WERI-Rb-1 (cell line): Measurements from ENCODE around the gene TACC3.

Experiments
- DNase-seq: peaks from one replicate; pipeline ENCODE4 v3.0.0-alpha.2; 2020
- H3K27ac ChIP-seq: fragments of 250-450 bp; sonication (Bioruptor Pico); 2 replicates; pipeline ENCODE4 v1.5.1; 2020; ENCODE audit warnings: mild to moderate bottlenecking, moderate library complexity
- H3K27me3 ChIP-seq: fragments of 250-450 bp; sonication (Bioruptor Pico); 2 replicates; pipeline ENCODE4 v1.5.1; 2021; ENCODE audit warnings: mild to moderate bottlenecking, low read depth, moderate library complexity; ENCODE audit not compliant: insufficient read depth, severe bottlenecking
- H3K36me3 ChIP-seq: fragments of 250-450 bp; sonication (Bioruptor Pico); 2 replicates; pipeline ENCODE4 v1.5.1; 2020; ENCODE audit warnings: mild to moderate bottlenecking, moderate library complexity
- H3K4me3 ChIP-seq: 2 replicates; pipeline ENCODE4 v1.5.1; 2011; ENCODE audit warnings: low read depth, mild to moderate bottlenecking, control low read depth, low read length
- H3K9me3 ChIP-seq: fragments of 250-450 bp; sonication (Bioruptor Pico); 2 replicates; pipeline ENCODE4 v1.5.1; 2021; ENCODE audit warnings: mild to moderate bottlenecking, moderate library complexity; ENCODE audit not compliant: severe bottlenecking
- TF ChIP-seq, protein P1 (sequence below): IDR thresholded peaks from 2 replicates; pipeline ENCODE4 v1.5.1; 2011; ENCODE audit warnings: low read depth, mild to moderate bottlenecking, control low read depth, inconsistent platforms, low read length

TACC3 gene

DNA sequence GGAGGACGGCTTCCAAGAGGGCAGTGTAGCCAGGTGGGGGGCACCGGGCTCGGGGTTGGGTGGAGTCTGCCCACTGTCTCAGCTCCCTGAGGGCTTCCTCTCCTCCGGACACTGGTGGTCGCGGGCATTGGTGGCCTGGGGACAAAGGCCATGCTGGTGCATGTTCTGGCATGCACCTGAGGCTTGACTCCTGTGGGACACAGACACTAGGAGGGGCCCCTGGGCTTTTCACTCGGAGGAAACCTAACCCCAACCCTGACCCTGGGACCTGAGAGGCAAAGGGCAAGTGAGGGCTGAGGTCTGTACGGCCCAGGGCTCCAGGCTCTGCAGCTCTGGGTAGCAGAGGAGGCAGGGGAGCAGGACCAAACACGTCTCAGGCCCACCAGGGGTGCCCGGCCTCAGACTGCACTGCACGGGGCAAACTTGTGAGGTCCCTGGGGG, 49.5 kb downstream of the TACC3 start:
- no peak for DNase-seq
- H3K36me3 ChIP-seq, result no peaks in the 10 kb centered on the region
- H3K9me3 ChIP-seq, result no peaks in the 10 kb centered on the region
- TF ChIP-seq, protein P1, sequence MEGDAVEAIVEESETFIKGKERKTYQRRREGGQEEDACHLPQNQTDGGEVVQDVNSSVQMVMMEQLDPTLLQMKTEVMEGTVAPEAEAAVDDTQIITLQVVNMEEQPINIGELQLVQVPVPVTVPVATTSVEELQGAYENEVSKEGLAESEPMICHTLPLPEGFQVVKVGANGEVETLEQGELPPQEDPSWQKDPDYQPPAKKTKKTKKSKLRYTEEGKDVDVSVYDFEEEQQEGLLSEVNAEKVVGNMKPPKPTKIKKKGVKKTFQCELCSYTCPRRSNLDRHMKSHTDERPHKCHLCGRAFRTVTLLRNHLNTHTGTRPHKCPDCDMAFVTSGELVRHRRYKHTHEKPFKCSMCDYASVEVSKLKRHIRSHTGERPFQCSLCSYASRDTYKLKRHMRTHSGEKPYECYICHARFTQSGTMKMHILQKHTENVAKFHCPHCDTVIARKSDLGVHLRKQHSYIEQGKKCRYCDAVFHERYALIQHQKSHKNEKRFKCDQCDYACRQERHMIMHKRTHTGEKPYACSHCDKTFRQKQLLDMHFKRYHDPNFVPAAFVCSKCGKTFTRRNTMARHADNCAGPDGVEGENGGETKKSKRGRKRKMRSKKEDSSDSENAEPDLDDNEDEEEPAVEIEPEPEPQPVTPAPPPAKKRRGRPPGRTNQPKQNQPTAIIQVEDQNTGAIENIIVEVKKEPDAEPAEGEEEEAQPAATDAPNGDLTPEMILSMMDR, result no peak
- H3K4me3 ChIP-seq, result no peak overlapping the region
- H3K27me3 ChIP-seq, result no peaks in the 10 kb centered on the region
- H3K27ac ChIP-seq, result no peak overlapping the region

DNA sequence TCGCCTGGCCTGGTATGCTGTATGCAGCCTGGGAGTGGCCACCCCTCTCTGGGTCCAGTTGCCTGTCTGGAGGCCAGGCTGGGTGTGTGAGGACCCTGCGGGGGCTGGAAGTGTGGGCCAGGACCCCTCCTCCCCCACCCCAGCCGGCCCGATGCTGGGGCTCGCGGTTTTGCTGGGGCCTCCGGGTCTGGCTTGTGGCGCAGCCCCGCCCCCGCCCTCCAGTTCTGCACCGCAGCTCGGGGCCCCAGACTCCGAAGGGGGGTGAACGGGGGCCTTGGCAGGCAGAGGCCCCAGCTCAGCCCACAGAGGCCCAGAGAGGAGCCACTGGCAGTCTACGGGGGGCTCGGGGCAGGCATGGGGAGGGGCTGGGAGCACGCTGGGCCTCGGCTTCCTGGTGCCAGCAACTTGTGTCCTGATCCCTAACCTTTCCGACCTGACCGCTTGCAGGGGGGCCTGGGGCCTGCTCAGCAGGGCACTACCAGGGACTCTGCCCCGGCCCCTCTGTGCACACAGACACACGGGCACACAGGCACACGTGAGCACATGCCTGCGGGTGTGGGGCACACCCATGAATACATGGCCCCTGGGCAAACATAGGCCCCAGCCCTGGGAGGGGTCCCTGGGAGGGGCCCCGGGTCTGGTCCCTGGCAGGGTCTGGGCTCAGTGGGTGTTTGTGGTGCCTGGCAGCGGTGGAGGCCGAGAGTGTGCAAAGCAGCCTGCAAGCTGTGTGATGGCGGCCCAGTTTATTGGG, 50.4 kb downstream of the TACC3 start:
- no peaks in the 10 kb centered on the region for H3K9me3 ChIP-seq
- no peaks in the 10 kb centered on the region for H3K27me3 ChIP-seq
- H3K4me3 ChIP-seq, result no peak overlapping the region
- H3K36me3 ChIP-seq, result no peaks in the 10 kb centered on the region
- no peak for DNase-seq
- TF ChIP-seq, protein P1, result no peak
- H3K27ac ChIP-seq, result no peak overlapping the region; the same call in 1 of the 2 replicates

DNA sequence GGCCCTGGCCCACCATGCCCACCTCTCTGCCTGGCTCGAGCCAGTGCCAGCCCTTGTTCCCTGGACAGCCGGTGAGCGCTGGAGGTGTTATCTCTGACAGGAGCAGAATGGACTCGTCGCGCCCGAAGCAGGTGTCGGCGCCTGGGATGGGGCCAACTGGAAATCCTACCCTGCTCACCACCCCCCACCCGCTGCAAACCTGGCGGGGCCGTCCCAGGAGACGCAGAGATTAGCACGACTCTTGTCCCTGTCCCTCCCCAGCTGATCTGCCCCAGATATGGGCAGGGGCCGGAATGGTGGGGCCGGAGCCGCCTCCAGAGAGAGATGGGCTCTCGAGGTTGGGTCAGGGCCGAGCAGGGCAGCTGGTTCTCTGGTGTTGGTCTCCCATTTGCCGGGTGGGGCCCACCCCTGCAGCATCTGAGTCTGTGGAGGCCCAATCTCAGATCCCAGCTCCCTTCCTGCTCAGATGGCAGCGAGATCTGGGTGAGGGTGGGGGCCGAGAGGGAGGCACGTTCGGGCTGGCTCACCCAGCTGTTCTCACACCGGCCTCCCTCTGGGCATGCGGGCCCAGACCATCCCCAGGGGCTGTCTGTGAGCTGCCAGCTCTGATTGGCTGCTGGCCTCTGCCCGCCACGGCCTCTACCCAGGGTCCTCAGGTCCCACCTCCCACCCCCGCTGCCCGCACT, 51.7 kb downstream of the TACC3 start:
- Histone ChIP-seq H3K27me3 (no peaks in the 10 kb centered on the region), H3K27ac (peak overlapping the region; percentile 38), H3K36me3 (no peaks in the 10 kb centered on the region), H3K4me3 (peak overlapping the region; percentile 31), H3K9me3 (no peaks in the 10 kb centered on the region)
- TF ChIP-seq, protein P1, result no peak
- peak; percentile 79 for DNase-seq

DNA sequence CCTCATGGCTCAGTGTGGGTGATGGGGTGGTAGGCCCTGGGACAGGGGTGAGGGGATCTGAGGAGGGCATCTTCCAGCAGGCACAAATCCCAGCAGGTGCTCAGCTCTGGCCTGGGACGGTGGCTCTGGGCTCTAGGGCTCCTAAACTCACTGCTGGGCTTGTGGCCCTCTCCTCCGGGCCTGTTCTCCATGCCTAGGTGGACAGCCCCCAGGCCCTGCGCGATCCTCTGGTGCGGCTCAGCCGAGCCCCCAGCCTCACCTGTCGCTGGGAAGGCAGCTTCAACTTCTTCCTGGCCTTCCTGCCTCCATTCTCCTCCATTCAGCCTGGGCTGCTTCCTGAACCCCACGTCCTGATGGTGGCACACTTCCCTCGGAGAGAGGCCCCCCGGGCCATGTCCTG, 52.4 kb downstream of the TACC3 start:
- TF ChIP-seq, protein P1, result no peak
- H3K27me3 ChIP-seq, result no peaks in the 10 kb centered on the region

DNA sequence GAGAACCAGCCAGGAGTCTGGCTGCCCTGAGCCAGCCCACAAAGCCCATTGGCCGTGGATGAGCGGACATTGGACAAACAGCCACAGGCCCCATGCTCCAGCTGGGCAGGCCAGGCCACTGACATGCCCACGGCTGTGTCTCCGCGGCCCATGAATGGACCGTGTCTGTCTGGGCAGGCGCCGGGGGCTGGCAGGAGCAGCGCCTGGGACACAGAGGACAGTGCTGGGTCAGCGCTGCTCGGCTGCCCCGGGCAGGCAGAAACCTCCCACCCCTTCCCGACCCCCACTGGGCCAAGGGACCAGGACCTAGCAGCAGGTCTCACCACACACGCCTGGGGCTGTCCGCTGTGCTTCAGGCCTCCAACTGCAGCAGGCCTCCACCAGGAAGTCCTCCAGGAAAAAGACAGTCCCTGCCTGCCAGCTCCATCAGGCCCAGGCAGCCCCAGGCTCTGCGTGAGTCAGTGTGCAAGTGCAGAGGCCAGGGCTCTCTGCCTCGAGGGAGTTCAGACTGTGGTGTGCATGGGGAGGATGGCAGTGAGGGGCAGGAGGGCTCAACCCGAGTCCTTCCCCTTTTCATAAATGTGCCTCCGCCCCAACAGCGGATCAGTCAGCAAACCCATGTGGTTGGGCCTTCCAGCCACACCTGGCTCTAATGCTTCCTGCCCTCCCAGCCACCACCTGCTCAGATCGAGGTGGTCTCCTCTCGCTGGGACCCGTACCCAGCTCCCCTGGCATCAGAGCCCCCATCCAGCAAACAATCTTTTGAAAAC, 54.6 kb downstream of the TACC3 start:
- H3K4me3 ChIP-seq, result no peak overlapping the region
- no peaks in the 10 kb centered on the region for H3K36me3 ChIP-seq
- H3K27ac ChIP-seq, result no peak overlapping the region
- no peak for DNase-seq
- TF ChIP-seq, protein P1, result no peak
- H3K27me3 ChIP-seq, result no peaks in the 10 kb centered on the region
- H3K9me3 ChIP-seq, result no peaks in the 10 kb centered on the region

More for the DNA sequence above, 52.4 kb downstream of the TACC3 start:
- DNase-seq, result no peak
- Histone ChIP-seq H3K27ac (no peak overlapping the region), H3K36me3 (no peaks in the 10 kb centered on the region), H3K9me3 (no peaks in the 10 kb centered on the region), H3K4me3 (no peak overlapping the region)
